GM18909 (cell line): ENCODE results near the gene RNU6-7.

Experiments used
- ATAC-seq: cut with Tn5 transposase; IDR thresholded peaks from one replicate; pipeline ENCODE4 v1.9.1; 2021; ENCODE audit warnings: mild to moderate bottlenecking; ENCODE audit not compliant: unreplicated experiment, poor library complexity

The RNU6-7 gene

GRCh38 chr14:32203928-32204357 lies 2.1 kb downstream of the RNU6-7 start:
- ATAC-seq: no peak

GRCh38 chr14:32205554-32205953 lies 3.7 kb downstream of the RNU6-7 start:
- no peak for ATAC-seq

- no peak for ATAC-seq
Observed at GRCh38 chr14:32205984-32206383, 4.1 kb downstream of the RNU6-7 start.

GRCh38 chr14:32206552-32206951 lies 4.7 kb downstream of the RNU6-7 start:
- no peak for ATAC-seq

GRCh38 chr14:32208490-32208889 lies 6.6 kb downstream of the RNU6-7 start:
- ATAC-seq: no peak

GRCh38 chr14:32209471-32209870 lies 7.6 kb downstream of the RNU6-7 start:
- ATAC-seq: no peak

GRCh38 chr14:32211068-32211404 lies 9.2 kb downstream of the RNU6-7 start:
- no peak for ATAC-seq

GRCh38 chr14:32212833-32213232 lies 11.0 kb downstream of the RNU6-7 start:
- ATAC-seq: no peak

GRCh38 chr14:32217301-32217700 lies 15.5 kb downstream of the RNU6-7 start:
- ATAC-seq: no peak

- no peak for ATAC-seq
Observed at GRCh38 chr14:32224737-32225377, 23.0 kb downstream of the RNU6-7 start.

GRCh38 chr14:32225378-32225920 lies 23.6 kb downstream of the RNU6-7 start:
- ATAC-seq: no peak

- no peak for ATAC-seq
Observed at GRCh38 chr14:32226056-32226455, 24.2 kb downstream of the RNU6-7 start.

- no peak for ATAC-seq
Observed at GRCh38 chr14:32230181-32230580, 28.3 kb downstream of the RNU6-7 start.

GRCh38 chr14:32230695-32231280 lies 28.9 kb downstream of the RNU6-7 start:
- no peak for ATAC-seq

- ATAC-seq: no peak
Observed at GRCh38 chr14:32232481-32232880, 30.6 kb downstream of the RNU6-7 start.

- ATAC-seq: no peak
Observed at GRCh38 chr14:32233260-32233659, 31.4 kb downstream of the RNU6-7 start.

GRCh38 chr14:32244404-32244803 lies 42.6 kb downstream of the RNU6-7 start:
- no peak for ATAC-seq

GRCh38 chr14:32246751-32247150 lies 44.9 kb downstream of the RNU6-7 start:
- no peak for ATAC-seq

- ATAC-seq: no peak
Observed at GRCh38 chr14:32249371-32249770, 47.5 kb downstream of the RNU6-7 start.

GRCh38 chr14:32249780-32250179 lies 47.9 kb downstream of the RNU6-7 start:
- no peak for ATAC-seq

GRCh38 chr14:32250681-32251080 lies 48.8 kb downstream of the RNU6-7 start:
- no peak for ATAC-seq

- ATAC-seq: no peak
Observed at GRCh38 chr14:32251530-32251929, 49.7 kb downstream of the RNU6-7 start.
